HL-60 (cell line): ENCODE results near the gene TINAGL1.

ENCODE experiments used
- GABPA ChIP-seq: IDR thresholded peaks from 2 replicates; pipeline ENCODE4 v1.6.1; 2012; ENCODE audit warnings: low read depth
- SPI1 ChIP-seq: IDR thresholded peaks from 2 replicates; pipeline ENCODE4 v1.6.1; 2012; ENCODE audit warnings: low read depth, mild to moderate bottlenecking, borderline replicate concordance
- TF ChIP-seq, protein P1 (sequence below): IDR thresholded peaks from one replicate; pipeline ENCODE4 v1.5.1; 2011; ENCODE audit warnings: low read length, control low read depth, inconsistent platforms; ENCODE audit not compliant: insufficient read depth

DNA sequence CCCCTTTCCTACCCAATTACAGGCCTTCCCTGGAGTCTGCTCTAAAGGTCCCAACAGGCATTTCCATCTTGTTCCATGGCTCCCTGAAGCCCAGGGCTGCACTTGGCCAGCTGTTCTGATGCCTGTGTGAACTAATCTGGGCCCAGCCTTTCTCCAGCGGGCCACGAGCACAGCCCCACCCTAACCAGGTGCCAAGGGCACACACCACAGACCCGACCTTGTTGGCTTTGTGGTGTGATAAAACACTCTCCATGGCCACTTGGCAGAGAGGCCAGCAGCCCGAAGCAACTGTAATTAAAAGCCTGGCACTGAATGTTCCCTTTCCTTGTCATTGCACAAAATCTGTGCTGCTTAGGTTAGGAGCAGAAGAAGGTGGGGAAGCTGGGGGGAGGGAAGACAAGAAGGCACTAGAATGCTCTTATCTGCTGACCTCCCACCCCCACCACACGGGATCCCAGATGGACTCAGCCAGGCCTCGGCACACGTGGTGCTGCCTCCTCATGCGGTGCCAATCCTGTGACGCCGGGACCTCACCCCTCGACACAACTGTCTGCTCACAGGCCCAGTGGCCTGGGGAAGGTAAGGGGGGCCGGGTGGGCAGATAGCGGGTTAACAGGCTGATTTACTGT is 51.1 kb downstream of the TINAGL1 start:
- TF ChIP-seq, protein P1, sequence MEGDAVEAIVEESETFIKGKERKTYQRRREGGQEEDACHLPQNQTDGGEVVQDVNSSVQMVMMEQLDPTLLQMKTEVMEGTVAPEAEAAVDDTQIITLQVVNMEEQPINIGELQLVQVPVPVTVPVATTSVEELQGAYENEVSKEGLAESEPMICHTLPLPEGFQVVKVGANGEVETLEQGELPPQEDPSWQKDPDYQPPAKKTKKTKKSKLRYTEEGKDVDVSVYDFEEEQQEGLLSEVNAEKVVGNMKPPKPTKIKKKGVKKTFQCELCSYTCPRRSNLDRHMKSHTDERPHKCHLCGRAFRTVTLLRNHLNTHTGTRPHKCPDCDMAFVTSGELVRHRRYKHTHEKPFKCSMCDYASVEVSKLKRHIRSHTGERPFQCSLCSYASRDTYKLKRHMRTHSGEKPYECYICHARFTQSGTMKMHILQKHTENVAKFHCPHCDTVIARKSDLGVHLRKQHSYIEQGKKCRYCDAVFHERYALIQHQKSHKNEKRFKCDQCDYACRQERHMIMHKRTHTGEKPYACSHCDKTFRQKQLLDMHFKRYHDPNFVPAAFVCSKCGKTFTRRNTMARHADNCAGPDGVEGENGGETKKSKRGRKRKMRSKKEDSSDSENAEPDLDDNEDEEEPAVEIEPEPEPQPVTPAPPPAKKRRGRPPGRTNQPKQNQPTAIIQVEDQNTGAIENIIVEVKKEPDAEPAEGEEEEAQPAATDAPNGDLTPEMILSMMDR = no peak
- TF ChIP-seq GABPA = no peak
- TF ChIP-seq SPI1 = no peak
